Activated T-cell treated with anti-CD3 and anti-CD28 coated beads for 4 hours (primary cell): Measurements from ENCODE around the gene P2RX4.
"Not testable (repeated sequence)": the region's sequence is repeated elsewhere in the genome, so short reads cannot be mapped to it uniquely, and the experiment has no call there.

ENCODE experiments used
- DNase-seq: peaks from one replicate; pipeline ENCODE4 v3.0.0-alpha.2; 2020

The P2RX4 gene

DNA sequence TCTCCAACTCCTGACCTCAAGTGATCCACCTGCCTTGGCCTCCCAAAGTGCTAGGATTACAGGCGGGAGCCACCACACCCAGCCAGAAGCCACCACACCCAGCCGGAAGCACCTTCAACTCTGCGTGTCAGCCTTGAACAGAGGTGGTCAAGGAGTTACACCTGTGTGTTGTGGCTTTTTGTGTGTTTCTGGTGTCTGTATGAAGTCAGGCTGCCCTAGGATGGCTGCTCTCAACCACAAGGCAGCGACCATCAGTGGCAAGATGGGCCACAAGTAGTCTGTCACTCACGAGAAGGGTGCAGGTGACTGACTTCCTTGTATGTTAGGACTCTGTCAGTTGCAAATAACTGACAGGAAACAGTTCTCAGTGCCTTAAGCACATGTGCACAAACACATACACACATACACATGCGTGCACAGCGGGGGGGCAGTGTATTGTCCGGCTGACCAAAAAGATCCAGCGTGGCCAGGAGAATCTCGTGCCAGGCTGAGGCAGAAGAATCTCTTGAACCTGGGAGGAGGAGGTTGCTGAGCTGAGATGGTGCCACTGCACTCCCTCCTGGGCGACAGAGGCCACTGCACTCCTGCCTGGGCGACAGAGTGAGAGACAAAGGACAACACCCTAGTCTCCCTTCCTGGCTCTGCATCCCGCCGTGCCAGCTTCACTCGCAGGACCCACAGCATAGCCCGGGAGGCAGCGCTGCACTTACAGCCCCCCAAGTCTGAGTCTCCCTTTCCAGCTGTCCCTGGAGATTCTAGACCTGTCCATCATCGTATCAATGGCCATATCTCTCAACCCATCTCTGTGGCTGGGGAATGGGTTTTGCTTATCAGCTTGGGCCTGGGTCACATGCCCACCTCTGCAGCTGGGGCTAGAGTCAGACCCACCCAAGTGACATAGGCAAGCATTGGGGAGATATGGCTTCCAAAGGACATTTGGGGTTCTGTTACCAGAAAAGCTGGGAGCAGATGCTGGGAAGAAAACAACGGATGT lies 13.7 kb downstream of the P2RX4 start:
- DNase-seq: no peak

DNA sequence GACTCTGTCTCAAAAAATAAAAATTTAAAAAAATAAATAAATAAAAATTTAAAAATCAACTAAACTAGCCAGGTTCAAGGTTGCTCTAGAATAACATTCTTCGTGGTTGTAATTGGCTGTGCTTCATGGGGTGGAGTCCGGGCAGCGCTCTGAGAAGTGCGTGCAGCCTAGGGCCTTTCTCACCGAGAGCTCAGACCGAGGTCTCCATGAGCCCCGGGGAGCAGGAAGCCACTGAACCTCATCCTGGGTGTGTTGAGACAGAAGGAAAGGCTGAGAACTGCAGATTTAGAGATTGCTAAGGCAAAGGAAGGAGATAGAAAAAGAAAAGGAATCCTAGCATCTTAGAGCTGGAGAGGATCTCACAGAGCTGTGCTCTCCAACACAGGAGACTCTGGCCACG lies 14.7 kb downstream of the P2RX4 start:
- DNase-seq: no peak

GRCh38 chr12:121226399-121226798 lies 16.5 kb downstream of the P2RX4 start:
- no peak for DNase-seq

GRCh38 chr12:121226871-121227270 lies 16.9 kb downstream of the P2RX4 start:
- DNase-seq: not testable (repeated sequence)

DNA sequence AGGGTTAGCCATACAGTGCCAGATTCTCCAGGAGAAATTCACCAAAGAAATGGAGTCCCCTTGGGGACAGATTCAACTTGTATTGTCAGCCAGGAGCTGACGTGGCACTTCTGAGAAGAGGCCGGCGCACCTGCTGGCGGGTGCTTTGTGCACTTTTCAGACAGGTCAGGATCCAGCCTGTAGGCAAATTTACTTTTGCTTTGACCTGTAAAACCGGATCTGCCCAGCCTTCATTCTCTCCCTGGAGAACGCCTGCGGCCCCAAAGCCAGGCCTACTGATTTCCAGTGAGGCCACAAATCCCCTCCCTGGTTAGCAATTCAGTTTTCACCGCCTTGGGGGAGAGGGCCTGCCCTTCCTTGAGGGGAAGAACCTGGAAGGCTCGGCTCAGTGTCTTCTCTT lies 17.4 kb downstream of the P2RX4 start:
- no peak for DNase-seq

GRCh38 chr12:121228919-121229665 lies 19.2 kb downstream of the P2RX4 start:
- DNase-seq: no peak

DNA sequence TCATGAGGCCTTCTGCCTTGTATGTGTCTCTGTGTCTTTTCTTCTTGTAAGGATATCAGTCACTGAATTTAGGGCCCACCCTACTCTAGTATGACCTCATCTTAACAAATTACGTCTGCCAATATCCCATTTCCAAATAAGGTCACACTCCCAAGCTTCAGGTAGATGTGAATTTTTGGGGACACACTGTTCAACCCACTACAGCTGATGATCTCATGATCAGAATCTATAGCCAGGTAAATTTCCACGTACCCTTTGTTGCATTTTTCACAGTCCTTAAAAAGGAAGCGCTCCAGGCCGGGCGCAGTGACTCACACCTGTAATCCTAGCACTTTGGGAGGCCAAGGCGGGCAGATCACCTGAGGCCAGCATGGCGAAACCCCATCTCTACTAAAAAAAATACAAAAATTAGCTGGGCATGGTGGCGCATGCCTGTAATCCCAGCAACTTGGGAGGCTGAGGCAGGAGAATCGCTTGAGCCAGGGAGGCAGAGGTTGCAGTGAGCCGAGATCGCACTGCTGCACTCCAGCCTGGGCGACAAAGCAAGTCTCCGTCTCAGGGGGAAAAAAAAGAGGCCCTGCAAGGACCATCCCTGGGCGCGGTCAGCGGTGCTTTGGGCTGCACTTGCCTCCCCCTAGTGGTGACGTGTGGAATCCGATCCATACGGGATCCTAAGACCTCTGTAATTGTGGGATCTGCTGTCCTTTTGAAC lies 20.1 kb downstream of the P2RX4 start:
- DNase-seq: peak; percentile 44

- DNase-seq: no peak
These were observed 20.6 kb downstream of the P2RX4 start for GRCh38 chr12:121230538-121230907.

DNA sequence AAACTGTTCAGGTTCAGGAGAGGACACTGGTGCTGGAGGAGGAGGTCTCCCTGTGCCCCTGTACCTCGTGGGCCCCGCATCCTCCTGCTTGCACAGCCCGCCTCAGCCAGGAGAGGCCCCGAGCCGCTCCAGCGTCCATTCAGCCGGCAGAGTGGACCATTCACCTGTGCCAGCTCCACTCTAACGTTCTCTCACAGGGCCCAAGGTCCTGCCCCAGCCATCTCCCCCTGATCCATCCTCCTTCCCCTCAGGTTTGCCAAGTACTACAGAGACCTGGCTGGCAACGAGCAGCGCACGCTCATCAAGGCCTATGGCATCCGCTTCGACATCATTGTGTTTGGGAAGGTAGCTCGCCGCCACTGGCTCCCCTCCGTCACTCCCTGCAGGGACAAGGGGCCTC lies 22.2 kb downstream of the P2RX4 start:
- no peak for DNase-seq

DNA sequence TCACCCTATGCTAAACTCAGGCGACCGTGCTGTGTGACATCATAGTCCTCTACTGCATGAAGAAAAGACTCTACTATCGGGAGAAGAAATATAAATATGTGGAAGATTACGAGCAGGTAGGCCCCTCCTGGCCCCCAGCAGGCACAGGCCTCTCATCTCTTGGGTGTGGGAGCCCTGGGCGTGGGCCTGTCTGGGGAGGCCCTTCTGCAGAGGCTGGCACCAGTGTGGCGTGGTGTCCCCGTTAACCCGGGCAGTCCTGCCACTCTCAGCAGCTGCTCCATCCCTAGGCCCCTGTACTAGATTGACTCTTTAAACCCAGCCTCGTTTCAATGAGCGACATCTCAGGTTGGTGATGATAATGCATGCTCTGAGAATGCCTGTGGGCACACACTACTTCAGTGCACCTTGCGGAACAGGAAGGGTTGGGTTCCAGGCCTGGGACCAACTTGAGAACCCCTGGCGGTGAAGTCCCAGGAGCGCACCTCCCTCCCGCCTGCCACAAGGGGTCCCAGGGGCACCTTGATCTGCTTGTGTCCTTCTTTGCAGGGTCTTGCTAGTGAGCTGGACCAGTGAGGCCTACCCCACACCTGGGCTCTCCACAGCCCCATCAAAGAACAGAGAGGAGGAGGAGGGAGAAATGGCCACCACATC lies 23.2 kb downstream of the P2RX4 start:
- no peak for DNase-seq

DNA sequence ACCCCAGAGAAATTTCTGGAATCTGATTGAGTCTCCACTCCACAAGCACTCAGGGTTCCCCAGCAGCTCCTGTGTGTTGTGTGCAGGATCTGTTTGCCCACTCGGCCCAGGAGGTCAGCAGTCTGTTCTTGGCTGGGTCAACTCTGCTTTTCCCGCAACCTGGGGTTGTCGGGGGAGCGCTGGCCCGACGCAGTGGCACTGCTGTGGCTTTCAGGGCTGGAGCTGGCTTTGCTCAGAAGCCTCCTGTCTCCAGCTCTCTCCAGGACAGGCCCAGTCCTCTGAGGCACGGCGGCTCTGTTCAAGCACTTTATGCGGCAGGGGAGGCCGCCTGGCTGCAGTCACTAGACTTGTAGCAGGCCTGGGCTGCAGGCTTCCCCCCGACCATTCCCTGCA lies 23.7 kb downstream of the P2RX4 start:
- no peak for DNase-seq

DNA sequence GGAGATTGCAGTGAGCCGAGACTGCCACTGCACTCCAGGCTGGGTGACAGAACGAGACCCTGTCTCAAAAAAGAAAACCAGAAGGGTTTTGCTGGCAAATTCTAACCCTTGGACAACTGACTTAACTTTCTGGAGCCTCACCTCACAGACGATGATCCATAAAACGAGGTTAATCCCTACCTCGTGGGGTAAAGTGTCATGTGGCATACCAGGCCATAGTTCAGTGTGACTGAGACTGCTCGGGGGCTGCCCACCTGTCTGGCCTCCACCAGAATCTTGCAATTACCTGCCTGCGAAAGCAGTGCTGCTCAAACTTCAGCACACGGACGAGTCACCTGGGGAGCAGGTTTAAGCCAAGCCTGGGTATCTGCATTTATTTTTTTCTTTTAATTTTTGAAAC lies 26.8 kb downstream of the P2RX4 start:
- DNase-seq: no peak

DNA sequence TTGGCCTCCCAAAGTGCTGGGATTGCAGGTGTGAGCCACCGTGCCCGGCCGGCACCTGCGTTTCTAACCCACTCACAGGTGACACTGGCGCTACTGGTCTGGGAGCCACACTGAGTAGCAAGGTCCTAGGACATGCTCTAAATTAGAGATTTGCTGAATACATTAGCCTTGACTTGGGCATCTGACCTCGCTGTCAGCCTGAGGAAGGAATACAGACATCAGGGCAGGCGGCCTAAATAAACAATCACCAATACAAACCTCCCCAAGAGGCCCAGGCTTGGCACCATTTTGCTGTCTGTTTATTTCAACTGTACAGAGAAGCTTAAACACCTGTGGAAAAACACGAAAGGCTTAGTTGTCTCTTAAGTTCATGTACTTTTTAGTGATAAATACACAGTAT lies 27.5 kb downstream of the P2RX4 start:
- DNase-seq: no peak

GRCh38 chr12:121238086-121238485 lies 28.2 kb downstream of the P2RX4 start:
- DNase-seq: no peak

DNA sequence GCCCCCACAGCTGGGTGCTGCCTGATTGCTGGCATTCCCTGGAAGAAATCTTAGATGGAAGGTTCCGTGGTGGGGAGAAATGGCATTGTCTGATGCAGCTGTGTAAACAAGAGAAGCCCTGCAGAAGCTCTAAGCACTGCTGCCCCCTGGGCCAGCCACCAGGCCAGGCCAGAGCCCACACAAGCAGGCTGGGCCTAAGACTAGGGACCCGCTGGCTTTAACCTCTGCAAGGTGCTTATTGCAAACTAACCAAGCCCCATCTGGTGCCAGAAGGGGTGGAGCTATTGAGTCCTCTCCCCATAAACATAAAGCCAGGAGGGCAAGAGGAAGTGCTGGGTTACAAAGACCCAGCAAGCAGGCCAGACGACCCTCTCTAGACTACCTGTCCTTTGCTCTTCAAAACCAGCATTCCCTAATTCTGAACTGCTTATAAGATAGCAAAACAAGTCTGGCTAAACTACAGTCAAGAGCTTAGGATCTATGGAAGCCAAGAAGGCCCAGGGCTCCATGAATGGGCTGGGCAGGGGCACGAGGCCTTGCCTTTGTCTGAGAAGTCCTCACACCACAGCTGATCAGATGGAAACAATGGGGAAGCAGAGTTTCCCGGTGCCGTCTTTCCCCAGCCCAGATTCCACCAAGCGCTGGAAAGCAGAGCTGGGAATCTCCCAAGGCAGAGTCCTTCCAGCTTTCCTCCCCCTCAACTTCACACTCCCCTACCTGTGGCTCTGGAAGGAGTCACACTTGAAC lies 28.8 kb downstream of the P2RX4 start:
- no peak for DNase-seq

DNA sequence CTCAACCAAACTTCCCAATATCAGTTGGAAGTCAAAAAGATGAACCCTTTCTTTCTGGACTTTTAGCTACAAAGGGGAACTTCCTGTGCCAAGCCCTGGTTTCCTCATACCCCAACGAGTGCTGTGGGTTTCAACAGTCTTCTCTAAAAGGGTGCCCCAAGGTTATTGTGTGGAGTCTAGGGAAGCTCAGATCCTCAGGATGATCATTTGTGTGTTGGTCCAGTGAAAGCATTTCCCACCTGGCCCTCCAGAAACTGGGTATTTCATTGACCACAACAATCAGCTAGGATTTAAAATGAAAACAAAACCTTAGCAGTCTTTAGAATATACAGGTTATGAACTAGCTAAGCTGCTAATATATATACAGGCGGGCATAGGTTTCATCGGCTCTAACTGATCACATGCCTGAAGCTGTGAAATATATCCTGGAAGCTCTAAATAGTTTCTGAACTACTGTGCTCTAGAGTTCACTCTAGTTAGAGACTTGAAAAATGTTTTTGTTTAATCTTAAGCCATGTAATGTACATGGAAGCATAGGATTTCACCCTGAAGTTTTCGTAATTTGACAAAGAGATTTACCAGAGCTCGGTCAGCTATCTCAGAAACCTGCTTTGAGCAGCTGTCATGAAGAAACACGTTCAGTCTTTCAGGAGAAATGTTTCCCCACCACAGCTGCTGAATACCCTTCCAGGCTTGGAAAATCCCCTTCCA lies 29.6 kb downstream of the P2RX4 start:
- DNase-seq: no peak

DNA sequence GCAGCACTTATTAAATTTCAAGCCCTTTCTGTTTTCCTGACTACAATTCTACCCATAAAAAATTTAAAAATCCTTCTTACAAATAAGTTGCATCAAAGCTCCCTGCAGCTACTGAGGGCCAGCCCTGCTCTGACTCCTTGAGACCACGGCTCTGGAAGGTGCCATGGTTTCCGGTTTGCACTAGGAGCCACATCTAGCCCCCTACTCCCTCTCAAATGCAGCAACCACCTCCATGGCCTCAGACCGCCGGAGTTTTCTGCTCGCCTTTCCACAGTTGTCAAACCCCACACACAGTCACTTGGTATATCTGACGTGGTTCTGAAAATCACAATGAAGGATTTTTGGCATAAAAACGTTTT lies 30.1 kb downstream of the P2RX4 start:
- DNase-seq: no peak

- DNase-seq: peak; percentile 83
These were observed 30.7 kb downstream of the P2RX4 start for GRCh38 chr12:121240484-121241101.

GRCh38 chr12:121241156-121241970 lies 31.4 kb downstream of the P2RX4 start:
- no peak for DNase-seq

DNA sequence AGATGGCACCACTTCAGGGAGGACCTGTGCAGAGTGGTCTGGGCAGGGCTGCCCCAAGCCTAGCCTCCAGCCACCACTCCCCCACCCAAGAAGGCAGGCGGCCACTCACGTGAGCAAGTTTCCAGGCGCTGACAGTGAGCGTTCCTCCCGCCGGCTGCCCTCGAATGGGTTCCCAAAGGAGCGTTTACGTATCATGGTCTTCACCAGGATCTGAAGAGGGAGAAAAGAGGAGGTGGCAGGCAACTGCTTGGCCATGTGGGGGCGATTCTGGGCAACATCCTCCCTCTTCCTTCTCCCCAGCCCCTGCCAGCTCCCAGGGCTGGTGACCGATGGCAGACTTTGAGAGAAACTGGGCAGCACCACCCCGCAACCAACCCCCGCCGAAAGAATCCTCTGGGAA lies 35.1 kb downstream of the P2RX4 start:
- DNase-seq: no peak
